ENCODE results near the gene AKT1. TPM values are rescaled to one million over a fixed set of nuclear protein-coding genes. Genes with fewer than 3 reads are reported as not detected.
A peak's percentile ranks its signal among the peaks of the same experiment; 100 is the strongest.
"Not testable (repeated sequence)": the region's sequence is repeated elsewhere in the genome, so short reads cannot be mapped to it uniquely, and the experiment has no call there.

AKT1 gene
- polyA plus RNA-seq, 2 of the 4 experiments (the other 2 are of a cell fraction) = 70.2 to 93.8 TPM

DNA sequence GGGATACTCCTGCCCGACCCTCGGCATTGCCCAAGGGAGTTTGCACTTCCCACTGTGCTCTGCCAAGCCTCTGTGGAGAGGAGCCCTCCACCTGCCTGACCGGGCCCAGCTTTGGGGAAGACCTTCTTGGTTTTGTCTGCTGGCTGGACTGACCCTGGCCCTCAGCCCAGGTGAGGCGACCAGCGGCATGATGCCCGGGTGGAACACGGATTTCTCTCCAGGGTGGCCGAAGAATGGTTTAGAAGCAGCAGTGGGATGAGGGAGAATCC is 21.0 kb upstream of the AKT1 start:
- H3K27ac ChIP-seq = peak overlapping the region; percentile 92 to 94
- H3K4me2 ChIP-seq = peak overlapping the region; percentile 90
- TF ChIP-seq HOXA7 (CRISPR knock-in tag; IDR thresholded peaks at IDR 0.05) = no peak
- no peak for TF ChIP-seq TP53 (CRISPR knock-in tag; IDR thresholded peaks at IDR 0.05)
- no peak for TF ChIP-seq CBX8 (IDR thresholded peaks at IDR 0.05)
- TF ChIP-seq, protein P1, sequence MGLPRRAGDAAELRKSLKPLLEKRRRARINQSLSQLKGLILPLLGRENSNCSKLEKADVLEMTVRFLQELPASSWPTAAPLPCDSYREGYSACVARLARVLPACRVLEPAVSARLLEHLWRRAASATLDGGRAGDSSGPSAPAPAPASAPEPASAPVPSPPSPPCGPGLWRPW (IDR thresholded peaks at IDR 0.05) = no peak
- no peak for TF ChIP-seq ESRRA (IDR thresholded peaks at IDR 0.05; ENCODE audit: borderline replicate concordance, low read length)
- TF ChIP-seq SMC3 (IDR thresholded peaks at IDR 0.05) = no peak
- TF ChIP-seq CBX2 (IDR thresholded peaks at IDR 0.05; ENCODE audit: borderline replicate concordance, low read depth) = no peak
- WGBS (ENCODE audit: missing lambda C conversion rate) = 22% methylated on average over 8 of the region's 8 CpGs
- H3K9me3 ChIP-seq = no peaks in the 10 kb centered on the region
- ATAC-seq (peak; percentile 14; a peak in 4 of 6 replicates), DNase-seq (ENCODE audit: low read depth in 1 of 2, low spot score in 1 of 2) (no peak), FAIRE-seq (no peak)
- POLR2A ChIA-PET = no interaction called here
- H3K4me1 ChIP-seq = peaks cover 16% of the 10 kb centered on the region
- CTCF ChIA-PET = no interaction called here
- peak overlapping the region; percentile 90 for H3K4me3 ChIP-seq

DNA sequence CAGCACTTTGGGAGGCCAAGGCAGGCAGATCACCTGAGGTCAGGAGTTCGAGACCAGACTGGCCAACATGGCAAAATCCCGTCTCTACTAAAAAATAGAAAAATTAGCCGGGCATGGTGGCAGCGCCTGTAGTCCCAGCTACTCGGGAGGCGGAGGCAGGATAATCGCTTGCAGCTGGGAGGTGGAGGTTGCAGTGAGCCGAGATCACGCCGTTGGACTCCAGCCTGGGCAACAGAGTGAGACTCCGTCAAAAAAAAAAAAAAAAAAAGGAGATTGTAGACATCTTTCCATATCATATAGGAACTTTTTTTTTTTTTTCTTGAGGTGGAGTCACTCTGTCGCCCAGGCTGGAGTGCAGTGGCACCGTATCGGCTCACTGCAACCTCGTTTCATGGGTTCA is 19.2 kb upstream of the AKT1 start:
- POLR2A ChIA-PET; ATAC-seq; DNase-seq (ENCODE audit: low read depth in 1 of 2, low spot score in 1 of 2); FAIRE-seq; H3K9me3 ChIP-seq: not testable (repeated sequence)
- Histone ChIP-seq H3K4me2 (peak overlapping the region; percentile 90), H3K4me3 (peak overlapping the region; percentile 90), H3K27ac (peak overlapping the region in 1 of 2 experiments; percentile 92; a peak in 3 of 6 replicates), H3K4me1 (peaks cover 11% of the 10 kb centered on the region; the same call in 1 of the 3 replicates)
- CTCF ChIA-PET = interaction anchor here (0.6 kb wide), 1 partner anchor 83 kb away, joined by 3 read pairs; no protein-coding TSS in a partner anchor
- 86% methylated on average over 15 of the region's 15 CpGs for WGBS (ENCODE audit: missing lambda C conversion rate)

DNA sequence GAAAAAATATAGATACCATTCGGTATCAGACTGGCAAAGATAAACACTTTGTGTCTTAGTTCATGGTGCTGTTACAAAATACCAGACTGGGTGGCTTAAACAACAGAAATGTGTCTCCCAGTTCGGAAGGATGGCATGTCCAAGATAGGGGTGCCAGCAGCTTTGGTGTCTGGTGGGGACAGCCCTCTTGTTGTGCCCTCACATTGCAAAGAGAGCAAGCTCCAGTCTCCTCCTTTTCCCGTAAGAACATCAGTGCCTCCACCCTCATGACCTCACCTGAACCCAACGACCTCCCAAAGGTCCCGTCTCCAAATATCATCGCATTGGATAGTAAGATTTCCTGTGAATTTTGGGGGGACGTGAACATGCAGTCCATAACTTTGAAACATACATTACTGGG is 17.7 kb upstream of the AKT1 start:
- CTCF ChIA-PET = interaction anchor here (0.6 to 1.8 kb wide), 3 partner anchors 22 to 448 kb away, joined by 3 to 6 read pairs (median 3); no protein-coding TSS in a partner anchor
- no peak overlapping the region for H3K4me2 ChIP-seq
- no peaks in the 10 kb centered on the region for H3K9me3 ChIP-seq
- peaks cover 11% of the 10 kb centered on the region; the same call in 1 of the 3 replicates for H3K4me1 ChIP-seq
- no peak overlapping the region for H3K27ac ChIP-seq
- H3K4me3 ChIP-seq = no peak overlapping the region
- POLR2A ChIA-PET = no interaction called here
- TF ChIP-seq HEYL (CRISPR knock-in tag; IDR thresholded peaks at IDR 0.05) (no peak), ZC3H11A (IDR thresholded peaks at IDR 0.05) (no peak), HOXB13 (CRISPR knock-in tag; IDR thresholded peaks at IDR 0.05; ENCODE audit: low read depth) (no peak), RAD21 (conservative IDR thresholded peaks at IDR 0.05 in 1 of 2, IDR thresholded peaks at IDR 0.05 in 1 of 2) (no peak), ESRRA (IDR thresholded peaks at IDR 0.05; ENCODE audit: borderline replicate concordance, low read length) (no peak), MYC (IDR thresholded peaks at IDR 0.05; ENCODE audit: borderline replicate concordance, low read length) (no peak), NFE2L2 (conservative IDR thresholded peaks at IDR 0.05; ENCODE audit: low read length) (no peak), JUN (IDR thresholded peaks at IDR 0.05) (no peak), CHD4 (IDR thresholded peaks at IDR 0.05; ENCODE audit: borderline replicate concordance) (no peak)
- TF ChIP-seq, protein P2, sequence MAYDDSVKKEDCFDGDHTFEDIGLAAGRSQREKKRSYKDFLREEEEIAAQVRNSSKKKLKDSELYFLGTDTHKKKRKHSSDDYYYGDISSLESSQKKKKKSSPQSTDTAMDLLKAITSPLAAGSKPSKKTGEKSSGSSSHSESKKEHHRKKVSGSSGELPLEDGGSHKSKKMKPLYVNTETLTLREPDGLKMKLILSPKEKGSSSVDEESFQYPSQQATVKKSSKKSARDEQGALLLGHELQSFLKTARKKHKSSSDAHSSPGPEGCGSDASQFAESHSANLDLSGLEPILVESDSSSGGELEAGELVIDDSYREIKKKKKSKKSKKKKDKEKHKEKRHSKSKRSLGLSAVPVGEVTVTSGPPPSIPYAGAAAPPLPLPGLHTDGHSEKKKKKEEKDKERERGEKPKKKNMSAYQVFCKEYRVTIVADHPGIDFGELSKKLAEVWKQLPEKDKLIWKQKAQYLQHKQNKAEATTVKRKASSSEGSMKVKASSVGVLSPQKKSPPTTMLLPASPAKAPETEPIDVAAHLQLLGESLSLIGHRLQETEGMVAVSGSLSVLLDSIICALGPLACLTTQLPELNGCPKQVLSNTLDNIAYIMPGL (CRISPR knock-in tag; IDR thresholded peaks at IDR 0.05; ENCODE audit: borderline replicate concordance) = no peak
- FAIRE-seq = no peak
- 83% methylated on average over 7 of the region's 7 CpGs for WGBS (ENCODE audit: missing lambda C conversion rate)
- no peak for DNase-seq (ENCODE audit: low read depth in 1 of 2, low spot score in 1 of 2)
- ATAC-seq = no peak

DNA sequence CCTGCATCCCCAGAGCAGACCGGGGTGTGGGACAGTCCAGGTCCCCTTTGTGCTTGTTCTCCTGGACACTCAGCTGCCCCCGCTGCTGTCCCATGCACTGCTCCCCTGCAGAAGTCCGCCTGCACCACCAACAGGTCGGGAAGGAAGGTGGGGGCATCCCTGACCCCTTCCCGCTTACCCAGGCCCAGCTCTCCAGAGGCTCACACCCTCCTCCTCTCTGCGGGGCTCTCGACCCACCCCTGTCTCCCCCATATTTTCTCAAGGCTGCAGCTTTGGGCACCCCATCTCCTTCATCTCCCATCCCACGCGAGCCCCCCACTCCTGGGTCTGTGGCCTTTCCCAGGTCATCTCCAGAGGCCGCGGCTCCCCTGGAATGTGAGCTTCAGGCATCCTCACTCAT is 14.8 kb upstream of the AKT1 start:
- no peak for ATAC-seq
- no peak for FAIRE-seq
- Histone ChIP-seq H3K4me2 (no peak overlapping the region), H3K9me3 (no peaks in the 10 kb centered on the region), H3K4me3 (no peak overlapping the region), H3K27ac (no peak overlapping the region), H3K4me1 (peaks cover 15% of the 10 kb centered on the region)
- WGBS (ENCODE audit: missing lambda C conversion rate) = 80% methylated on average over 11 of the region's 11 CpGs
- TF ChIP-seq TFCP2L1 (CRISPR knock-in tag; IDR thresholded peaks at IDR 0.05) (no peak), CBX2 (IDR thresholded peaks at IDR 0.05; ENCODE audit: borderline replicate concordance, low read depth) (no peak), BHLHE40 (IDR thresholded peaks at IDR 0.05; ENCODE audit: low read depth, low read length) (no peak), GATA3 (IDR thresholded peaks at IDR 0.05; ENCODE audit: borderline replicate concordance) (no peak), FOSB (CRISPR knock-in tag; IDR thresholded peaks at IDR 0.05) (no peak), FOSL2 (IDR thresholded peaks at IDR 0.05) (no peak), FOSL2 (CRISPR knock-in tag; IDR thresholded peaks at IDR 0.05) (no peak), MYC (IDR thresholded peaks at IDR 0.05; ENCODE audit: borderline replicate concordance, low read length) (no peak)
- TF ChIP-seq, protein P2 (CRISPR knock-in tag; IDR thresholded peaks at IDR 0.05; ENCODE audit: borderline replicate concordance) = no peak
- CTCF ChIA-PET = interaction anchor here (0.7 to 2.9 kb wide), 4 partner anchors 9 to 41 kb away, joined by 3 to 9 read pairs (median 3); no protein-coding TSS in a partner anchor
- POLR2A ChIA-PET = no interaction called here
- DNase-seq (ENCODE audit: low read depth in 1 of 2, low spot score in 1 of 2) = no peak
